ENCODE data around the gene NAT16. TPM values are rescaled to one million over a fixed set of nuclear protein-coding genes. Genes with fewer than 3 reads are reported as not detected.

Gene NAT16
- total and polyA plus RNA-seq, 2 of the 13 experiments (the other 11 are each of a cell fraction or from before 2014, with no cell fraction given) = 0.04 TPM; not detected in 1

DNA sequence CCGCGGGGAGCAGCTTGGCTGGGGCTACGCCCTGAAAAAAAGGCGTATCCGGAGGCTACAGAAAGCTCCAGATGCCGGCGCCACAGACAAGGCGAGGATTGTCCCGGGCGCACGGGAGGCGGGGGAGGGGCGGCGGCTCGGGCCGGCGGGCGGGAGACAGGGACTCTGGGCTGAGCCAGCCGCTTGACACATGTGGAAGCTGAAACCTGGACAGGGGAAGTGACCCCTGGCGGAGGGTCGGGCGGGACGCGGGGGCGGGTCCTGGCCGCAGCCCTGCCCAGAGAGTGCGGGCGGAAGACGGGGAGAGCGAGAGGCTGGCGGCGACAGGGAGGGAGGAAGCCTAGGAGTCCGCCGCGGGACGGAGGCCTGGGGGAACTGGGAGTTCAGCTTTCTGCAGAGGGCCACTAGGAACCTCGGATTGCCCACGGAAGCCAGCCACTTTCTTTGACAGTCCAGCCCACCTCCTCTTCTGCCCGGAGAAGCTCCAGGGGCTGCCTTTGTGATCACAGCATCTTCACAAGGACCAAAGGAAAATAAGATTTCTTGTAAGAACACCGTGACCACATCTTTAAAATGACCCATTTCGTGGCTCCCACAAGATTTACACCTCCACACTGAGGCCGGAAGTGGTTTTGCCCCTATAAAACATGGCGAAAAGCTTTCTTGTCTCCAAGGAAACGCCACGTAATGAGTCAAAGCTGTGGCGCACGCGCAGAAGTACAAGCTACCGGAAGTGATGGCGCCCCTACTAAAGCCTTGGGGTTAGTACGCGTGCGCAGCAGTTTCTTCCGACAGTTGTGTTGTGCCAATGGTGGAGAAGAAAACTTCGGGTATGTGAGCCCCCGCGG, 37.5 kb upstream of the NAT16 start, which contains the start of the genes PLOD3 and ZNHIT1 (continued):
- TF ChIP-seq ARHGAP35 (CRISPR knock-in tag; IDR thresholded peaks at IDR 0.05; ENCODE audit: borderline replicate concordance) (no peak), CBX5 (CRISPR knock-in tag; IDR thresholded peaks at IDR 0.05; ENCODE audit: borderline replicate concordance) (peak; percentile 28; the same call in 1 of the 2 replicates), SMAD3 (CRISPR knock-in tag; IDR thresholded peaks at IDR 0.05) (peak; percentile 21), ZNF251 (CRISPR knock-in tag; IDR thresholded peaks at IDR 0.05) (no peak), SAP130 (CRISPR knock-in tag; IDR thresholded peaks at IDR 0.05; ENCODE audit: low read depth) (peak; percentile 91), ZNF567 (CRISPR knock-in tag; IDR thresholded peaks at IDR 0.05; ENCODE audit: borderline replicate concordance) (no peak), ETV5 (CRISPR knock-in tag; IDR thresholded peaks at IDR 0.05; ENCODE audit: borderline replicate concordance) (peak; percentile 37; the same call in 1 of the 2 replicates), ZNF841 (CRISPR knock-in tag; IDR thresholded peaks at IDR 0.05; ENCODE audit: borderline replicate concordance) (no peak), TEAD2 (CRISPR knock-in tag; IDR thresholded peaks at IDR 0.05) (no peak), FOXK2 (IDR thresholded peaks at IDR 0.05) (no peak), POGZ (CRISPR knock-in tag; IDR thresholded peaks at IDR 0.05) (no peak; the same call in 1 of the 2 replicates), RFX3 (CRISPR knock-in tag; IDR thresholded peaks at IDR 0.05) (peak; percentile 89), NAIF1 (CRISPR knock-in tag; IDR thresholded peaks at IDR 0.05; ENCODE audit: borderline replicate concordance) (no peak), MED1 (CRISPR knock-in tag; IDR thresholded peaks at IDR 0.05) (peak; percentile 68), ZBTB7A (CRISPR knock-in tag; IDR thresholded peaks at IDR 0.05) (peak; percentile 50; the same call in 1 of the 2 replicates), ZFP41 (CRISPR knock-in tag; IDR thresholded peaks at IDR 0.05; ENCODE audit: borderline replicate concordance) (no peak), ZNF264 (CRISPR knock-in tag; IDR thresholded peaks at IDR 0.05) (no peak), NFATC3 (CRISPR knock-in tag; IDR thresholded peaks at IDR 0.05) (no peak)
- TF ChIP-seq, protein P1, sequence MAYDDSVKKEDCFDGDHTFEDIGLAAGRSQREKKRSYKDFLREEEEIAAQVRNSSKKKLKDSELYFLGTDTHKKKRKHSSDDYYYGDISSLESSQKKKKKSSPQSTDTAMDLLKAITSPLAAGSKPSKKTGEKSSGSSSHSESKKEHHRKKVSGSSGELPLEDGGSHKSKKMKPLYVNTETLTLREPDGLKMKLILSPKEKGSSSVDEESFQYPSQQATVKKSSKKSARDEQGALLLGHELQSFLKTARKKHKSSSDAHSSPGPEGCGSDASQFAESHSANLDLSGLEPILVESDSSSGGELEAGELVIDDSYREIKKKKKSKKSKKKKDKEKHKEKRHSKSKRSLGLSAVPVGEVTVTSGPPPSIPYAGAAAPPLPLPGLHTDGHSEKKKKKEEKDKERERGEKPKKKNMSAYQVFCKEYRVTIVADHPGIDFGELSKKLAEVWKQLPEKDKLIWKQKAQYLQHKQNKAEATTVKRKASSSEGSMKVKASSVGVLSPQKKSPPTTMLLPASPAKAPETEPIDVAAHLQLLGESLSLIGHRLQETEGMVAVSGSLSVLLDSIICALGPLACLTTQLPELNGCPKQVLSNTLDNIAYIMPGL (CRISPR knock-in tag; IDR thresholded peaks at IDR 0.05; ENCODE audit: borderline replicate concordance in 1 of 2, low read depth in 1 of 2) = peak; percentile 25 to 63; a peak in 1 of 4 replicates
- TF ChIP-seq, protein P2, sequence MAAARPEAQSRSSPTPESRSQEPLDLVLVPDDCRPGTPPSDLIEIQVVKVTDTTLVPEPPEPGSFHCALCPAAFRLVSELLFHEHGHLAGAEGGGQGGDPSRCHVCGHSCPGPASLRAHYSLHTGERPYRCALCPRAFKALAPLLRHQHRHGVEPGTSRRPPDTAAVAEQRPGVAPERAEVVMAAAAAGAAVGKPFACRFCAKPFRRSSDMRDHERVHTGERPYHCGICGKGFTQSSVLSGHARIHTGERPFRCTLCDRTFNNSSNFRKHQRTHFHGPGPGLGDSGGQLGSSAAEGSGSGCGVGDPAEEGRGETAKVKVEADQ (CRISPR knock-in tag; IDR thresholded peaks at IDR 0.05; ENCODE audit: borderline replicate concordance) = no peak
- TF ChIP-seq, protein P3, sequence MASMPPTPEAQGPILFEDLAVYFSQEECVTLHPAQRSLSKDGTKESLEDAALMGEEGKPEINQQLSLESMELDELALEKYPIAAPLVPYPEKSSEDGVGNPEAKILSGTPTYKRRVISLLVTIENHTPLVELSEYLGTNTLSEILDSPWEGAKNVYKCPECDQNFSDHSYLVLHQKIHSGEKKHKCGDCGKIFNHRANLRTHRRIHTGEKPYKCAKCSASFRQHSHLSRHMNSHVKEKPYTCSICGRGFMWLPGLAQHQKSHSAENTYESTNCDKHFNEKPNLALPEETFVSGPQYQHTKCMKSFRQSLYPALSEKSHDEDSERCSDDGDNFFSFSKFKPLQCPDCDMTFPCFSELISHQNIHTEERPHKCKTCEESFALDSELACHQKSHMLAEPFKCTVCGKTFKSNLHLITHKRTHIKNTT (CRISPR knock-in tag; IDR thresholded peaks at IDR 0.05) = no peak
- TF ChIP-seq, protein P4, sequence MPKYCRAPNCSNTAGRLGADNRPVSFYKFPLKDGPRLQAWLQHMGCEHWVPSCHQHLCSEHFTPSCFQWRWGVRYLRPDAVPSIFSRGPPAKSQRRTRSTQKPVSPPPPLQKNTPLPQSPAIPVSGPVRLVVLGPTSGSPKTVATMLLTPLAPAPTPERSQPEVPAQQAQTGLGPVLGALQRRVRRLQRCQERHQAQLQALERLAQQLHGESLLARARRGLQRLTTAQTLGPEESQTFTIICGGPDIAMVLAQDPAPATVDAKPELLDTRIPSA (CRISPR knock-in tag; IDR thresholded peaks at IDR 0.05; ENCODE audit: borderline replicate concordance) = no peak
- TF ChIP-seq, protein P5, sequence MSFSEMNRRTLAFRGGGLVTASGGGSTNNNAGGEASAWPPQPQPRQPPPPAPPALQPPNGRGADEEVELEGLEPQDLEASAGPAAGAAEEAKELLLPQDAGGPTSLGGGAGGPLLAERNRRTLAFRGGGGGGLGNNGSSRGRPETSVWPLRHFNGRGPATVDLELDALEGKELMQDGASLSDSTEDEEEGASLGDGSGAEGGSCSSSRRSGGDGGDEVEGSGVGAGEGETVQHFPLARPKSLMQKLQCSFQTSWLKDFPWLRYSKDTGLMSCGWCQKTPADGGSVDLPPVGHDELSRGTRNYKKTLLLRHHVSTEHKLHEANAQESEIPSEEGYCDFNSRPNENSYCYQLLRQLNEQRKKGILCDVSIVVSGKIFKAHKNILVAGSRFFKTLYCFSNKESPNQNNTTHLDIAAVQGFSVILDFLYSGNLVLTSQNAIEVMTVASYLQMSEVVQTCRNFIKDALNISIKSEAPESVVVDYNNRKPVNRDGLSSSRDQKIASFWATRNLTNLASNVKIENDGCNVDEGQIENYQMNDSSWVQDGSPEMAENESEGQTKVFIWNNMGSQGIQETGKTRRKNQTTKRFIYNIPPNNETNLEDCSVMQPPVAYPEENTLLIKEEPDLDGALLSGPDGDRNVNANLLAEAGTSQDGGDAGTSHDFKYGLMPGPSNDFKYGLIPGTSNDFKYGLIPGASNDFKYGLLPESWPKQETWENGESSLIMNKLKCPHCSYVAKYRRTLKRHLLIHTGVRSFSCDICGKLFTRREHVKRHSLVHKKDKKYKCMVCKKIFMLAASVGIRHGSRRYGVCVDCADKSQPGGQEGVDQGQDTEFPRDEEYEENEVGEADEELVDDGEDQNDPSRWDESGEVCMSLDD (CRISPR knock-in tag; IDR thresholded peaks at IDR 0.05; ENCODE audit: borderline replicate concordance) = no peak
